Calu3 (cell line): ENCODE measurements around the gene MGAT5. TPM values are rescaled to one million over a fixed set of nuclear protein-coding genes. Genes with fewer than 3 reads are reported as not detected.
A peak's percentile ranks its signal among the peaks of the same experiment; 100 is the strongest.

ENCODE experiments used
- BruUV-seq: library from RNA; stranded (reverse); fragments of 400-500 nt; replicated peaks from 2 replicates; lab custom pipeline; 2021; lab: Mats Ljungman, UMichigan
- CTCF ChIA-PET: fragments of 300-600 bp; sonication (Branson Sonifier 250); formaldehyde crosslinking; loops from one replicate; lab custom pipeline; 2022; ENCODE audit warnings: antibody characterized with exemption; lab: Charles Lee
- DNase-seq: peaks from one replicate; pipeline ENCODE4 v3.0.0; 2022
- H3K27ac Mint-ChIP-seq: one replicate; pipeline ENCODE4 v1.8.0; 2022; ENCODE audit warnings: mixed read lengths; ENCODE audit not compliant: unreplicated experiment
- H3K27me3 Mint-ChIP-seq: one replicate; pipeline ENCODE4 v1.8.0; 2022; ENCODE audit warnings: mixed read lengths; ENCODE audit not compliant: unreplicated experiment
- H3K36me3 Mint-ChIP-seq: one replicate; pipeline ENCODE4 v1.8.0; 2022; ENCODE audit warnings: mild to moderate bottlenecking, moderate library complexity, mixed read lengths; ENCODE audit not compliant: insufficient read depth, unreplicated experiment
- H3K4me1 Mint-ChIP-seq: one replicate; pipeline ENCODE4 v1.8.0; 2022; ENCODE audit warnings: mild to moderate bottlenecking, low read depth, mixed read lengths; ENCODE audit not compliant: unreplicated experiment
- H3K4me3 Mint-ChIP-seq: one replicate; pipeline ENCODE4 v1.8.0; 2022; ENCODE audit warnings: mild to moderate bottlenecking, low read depth, moderate library complexity, mixed read lengths; ENCODE audit not compliant: unreplicated experiment
- H3K9me3 Mint-ChIP-seq: one replicate; pipeline ENCODE4 v1.8.0; 2022; ENCODE audit warnings: low read depth, mixed read lengths; ENCODE audit not compliant: unreplicated experiment
- intact Hi-C: fragments of 100-400 bp; cut with micrococcal nuclease; formaldehyde crosslinking; loops from one replicate; pipeline ENCODE4 v1.10.0; 2022; ENCODE audit not compliant: unreplicated experiment
- total RNA-seq: library from RNA; stranded (reverse); gene quantifications from 2 replicates; pipeline ENCODE4 v1.2.3, GENCODE V29; 2022
- TF ChIP-seq, protein P1 (sequence below): fragments of 200-600 bp; IDR thresholded peaks from one replicate; pipeline ENCODE4 v1.8.0; 2022; ENCODE audit warnings: antibody characterized with exemption; ENCODE audit not compliant: unreplicated experiment

The MGAT5 gene
- total RNA-seq, 1 experiment from 2014 or later: 129 TPM

- TF ChIP-seq, protein P1, sequence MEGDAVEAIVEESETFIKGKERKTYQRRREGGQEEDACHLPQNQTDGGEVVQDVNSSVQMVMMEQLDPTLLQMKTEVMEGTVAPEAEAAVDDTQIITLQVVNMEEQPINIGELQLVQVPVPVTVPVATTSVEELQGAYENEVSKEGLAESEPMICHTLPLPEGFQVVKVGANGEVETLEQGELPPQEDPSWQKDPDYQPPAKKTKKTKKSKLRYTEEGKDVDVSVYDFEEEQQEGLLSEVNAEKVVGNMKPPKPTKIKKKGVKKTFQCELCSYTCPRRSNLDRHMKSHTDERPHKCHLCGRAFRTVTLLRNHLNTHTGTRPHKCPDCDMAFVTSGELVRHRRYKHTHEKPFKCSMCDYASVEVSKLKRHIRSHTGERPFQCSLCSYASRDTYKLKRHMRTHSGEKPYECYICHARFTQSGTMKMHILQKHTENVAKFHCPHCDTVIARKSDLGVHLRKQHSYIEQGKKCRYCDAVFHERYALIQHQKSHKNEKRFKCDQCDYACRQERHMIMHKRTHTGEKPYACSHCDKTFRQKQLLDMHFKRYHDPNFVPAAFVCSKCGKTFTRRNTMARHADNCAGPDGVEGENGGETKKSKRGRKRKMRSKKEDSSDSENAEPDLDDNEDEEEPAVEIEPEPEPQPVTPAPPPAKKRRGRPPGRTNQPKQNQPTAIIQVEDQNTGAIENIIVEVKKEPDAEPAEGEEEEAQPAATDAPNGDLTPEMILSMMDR: no peak
- H3K4me1 Mint-ChIP-seq: peaks cover 29% of the 10 kb centered on the region
- no peak overlapping the region for H3K4me3 Mint-ChIP-seq
- peaks cover 3% of the 10 kb centered on the region for H3K9me3 Mint-ChIP-seq
- H3K27ac Mint-ChIP-seq: no peak overlapping the region
- CTCF ChIA-PET: no interaction called here
- peaks cover 6% of the 10 kb centered on the region for H3K36me3 Mint-ChIP-seq
- intact Hi-C loops: no loop called here
- no peaks in the 10 kb centered on the region for H3K27me3 Mint-ChIP-seq
- BruUV-seq: no TSS peak
- no peak for DNase-seq
Measured at GRCh38 chr2:134226601-134227000, 27.3 kb upstream of the MGAT5 start.

DNA sequence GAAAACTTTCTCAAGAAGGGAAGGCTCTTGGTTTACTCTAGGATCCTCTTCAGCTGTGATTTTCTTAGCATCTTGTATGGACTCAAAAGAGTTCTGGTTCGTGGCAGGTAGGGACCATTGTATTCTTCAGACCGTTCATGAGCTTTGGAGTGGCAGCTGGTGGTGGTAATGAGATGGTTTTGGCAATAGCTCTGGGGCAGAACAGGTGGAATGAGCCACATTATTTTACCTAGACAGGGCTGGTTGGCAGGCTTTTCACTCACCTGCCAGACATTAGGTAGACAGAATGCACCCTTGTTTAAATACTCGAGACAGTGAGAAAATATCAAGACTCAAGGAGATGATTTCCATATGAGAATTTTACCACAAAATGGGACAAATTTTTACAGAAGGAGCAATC, 26.2 kb upstream of the MGAT5 start:
- intact Hi-C loops: no loop called here
- BruUV-seq: no TSS peak
- peaks cover 6% of the 10 kb centered on the region for H3K36me3 Mint-ChIP-seq
- TF ChIP-seq, protein P1: no peak
- H3K4me3 Mint-ChIP-seq: no peak overlapping the region
- DNase-seq: no peak
- peak overlapping the region; percentile 9 for H3K27ac Mint-ChIP-seq
- H3K4me1 Mint-ChIP-seq: peaks cover 38% of the 10 kb centered on the region
- no peaks in the 10 kb centered on the region for H3K27me3 Mint-ChIP-seq
- H3K9me3 Mint-ChIP-seq: peaks cover 3% of the 10 kb centered on the region
- CTCF ChIA-PET: interaction anchor here (0.6 kb wide), 1 partner anchor 1514 kb away, joined by 5 read pairs; no protein-coding TSS in a partner anchor

DNA sequence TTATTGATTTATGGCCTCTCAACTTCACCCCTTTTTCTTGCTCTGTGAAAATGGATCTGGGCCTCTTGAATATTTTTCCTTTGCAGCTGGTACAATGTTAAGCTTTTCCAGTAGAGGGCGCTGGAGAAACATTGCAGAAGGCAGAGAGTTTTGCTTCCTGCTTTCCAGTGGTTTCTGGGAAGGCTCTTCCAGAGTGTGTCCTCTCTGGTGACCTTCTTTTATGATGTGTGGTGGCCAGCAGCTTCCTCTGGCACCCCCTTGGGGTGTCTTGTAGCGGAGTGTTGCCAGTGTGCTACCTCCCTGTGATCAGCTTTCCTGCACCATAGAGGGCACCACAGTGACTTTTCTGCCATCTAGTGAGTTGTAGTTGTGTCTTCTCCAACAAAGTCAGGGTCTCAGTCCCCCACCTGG, 25.4 kb upstream of the MGAT5 start:
- peaks cover 46% of the 10 kb centered on the region for H3K4me1 Mint-ChIP-seq
- H3K36me3 Mint-ChIP-seq: peaks cover 6% of the 10 kb centered on the region
- BruUV-seq: no TSS peak
- no peak overlapping the region for H3K27ac Mint-ChIP-seq
- peak; percentile 50 for DNase-seq
- CTCF ChIA-PET: interaction anchor here (0.9 to 2.0 kb wide), 5 partner anchors 9 to 110 kb away, joined by 3 to 6 read pairs (median 5); no protein-coding TSS in a partner anchor
- intact Hi-C loops: no loop called here
- H3K4me3 Mint-ChIP-seq: no peak overlapping the region
- TF ChIP-seq, protein P1: peak; percentile 72
- peaks cover 3% of the 10 kb centered on the region for H3K9me3 Mint-ChIP-seq
- H3K27me3 Mint-ChIP-seq: no peaks in the 10 kb centered on the region

- intact Hi-C loops: no loop called here
- Mint-ChIP-seq H3K27me3 (no peaks in the 10 kb centered on the region), H3K4me1 (peaks cover 56% of the 10 kb centered on the region), H3K27ac (no peak overlapping the region), H3K9me3 (peaks cover 3% of the 10 kb centered on the region), H3K36me3 (peaks cover 8% of the 10 kb centered on the region), H3K4me3 (no peak overlapping the region)
- BruUV-seq: no TSS peak
- TF ChIP-seq, protein P1: no peak
- CTCF ChIA-PET: interaction anchor here (1.0 to 2.0 kb wide), 3 partner anchors 10 to 27 kb away, joined by 3 to 6 read pairs (median 5); no protein-coding TSS in a partner anchor
- DNase-seq: no peak
Measured at GRCh38 chr2:134229540-134229939, 24.3 kb upstream of the MGAT5 start.
